K562 (cell line): Measurements from ENCODE around the gene PGGHG. TPM values are rescaled to one million over a fixed set of nuclear protein-coding genes. Genes with fewer than 3 reads are reported as not detected.

ENCODE experiments used
- ATAC-seq: fragments of 200-7000 bp; cut with Tn5 transposase; 3 replicates; pipeline ENCODE4 v1.9.1; 2020; ENCODE audit warnings: moderate library complexity
- BruUV-seq: library from RNA; stranded (reverse); fragments of 400-500 nt; replicated peaks from 2 replicates; lab custom pipeline; 2021; lab: Mats Ljungman, UMichigan
- CTCF ChIA-PET: fragments of 300-600 bp; formaldehyde crosslinking; extraction: SDS; loops from one replicate; lab custom pipeline; 2021; ENCODE audit warnings: low intra/inter-chr PET ratio; lab: Yijun Ruan, JAX
- POLR2A ChIA-PET: fragments of 300-600, 350-650 bp; sonication (Branson Sonifier 250); formaldehyde crosslinking; extraction: SDS; loops from one replicate; lab custom pipeline; 2021; ENCODE audit warnings: antibody characterized with exemption, inconsistent platforms; lab: Yijun Ruan, JAX
- DNase-seq, 4 experiments: peaks; one replicate each; pipeline versions ENCODE4 v3.0.0 to v3.0.0-alpha.2; 2011 to 2018; ENCODE audit warnings: low spot score in 3 of 4, mixed read lengths in 3 of 4; ENCODE audit errors: extremely low read depth in 1 of 4
- FAIRE-seq: peaks from 2 replicates; lab custom pipeline; 2011; peaks lifted over from hg19 to GRCh38; lab: Jason Lieb, UNC
- H2AFZ ChIP-seq: 2 replicates; pipeline ENCODE4 v1.6.0; 2011; ENCODE audit warnings: low read depth, low read length, control low read depth, inconsistent platforms
- H3K27ac ChIP-seq: fragments of 200-600 bp; 3 replicates; pipeline ENCODE4 v1.8.0; 2011; ENCODE audit warnings: low read depth, mild to moderate bottlenecking, control low read depth, inconsistent platforms, low read length, moderate library complexity, mixed read lengths; ENCODE audit errors: extremely low read depth
- H3K27me3 ChIP-seq, 2 experiments: fragments of 300-600 bp in 1 of 2; 2 replicates in 1 of 2; 3 replicates in 1 of 2; pipeline versions ENCODE4 v1.6.0 to v1.8.0; 2011; ENCODE audit warnings: inconsistent platforms in 2 of 2, low read length in 2 of 2, mild to moderate bottlenecking in 1 of 2, mixed read lengths in 1 of 2, moderate library complexity in 1 of 2; ENCODE audit not compliant: control insufficient read depth in 2 of 2, insufficient read depth in 2 of 2
- H3K36me3 ChIP-seq: fragments of 300-600 bp; 3 replicates; pipeline ENCODE4 v1.8.0; 2011; ENCODE audit warnings: mild to moderate bottlenecking, low read length, inconsistent platforms; ENCODE audit not compliant: control insufficient read depth, insufficient read depth
- H3K4me1 ChIP-seq, 2 experiments: fragments of 200-600 bp in 1 of 2; replicated peaks in 1 of 2; 2 replicates in 1 of 2; 3 replicates in 1 of 2; pipeline versions ENCODE4 v1.5.1 to v1.8.0; 2011; ENCODE audit warnings: inconsistent platforms in 2 of 2, low read length in 2 of 2, mild to moderate bottlenecking in 1 of 2, mixed read lengths in 1 of 2, moderate library complexity in 1 of 2; ENCODE audit not compliant: control insufficient read depth in 2 of 2, insufficient read depth in 2 of 2
- H3K4me2 ChIP-seq: 2 replicates; pipeline ENCODE4 v1.6.1; 2011; ENCODE audit warnings: low read length, control low read depth, inconsistent platforms, mixed read lengths; ENCODE audit not compliant: insufficient read depth
- H3K4me3 ChIP-seq: fragments of 200-600 bp; sonication (generic), shearing (Covaris generic); 2 replicates; pipeline ENCODE4 v1.5.1; 2016; ENCODE audit warnings: control low read depth, inconsistent platforms
- H3K79me2 ChIP-seq: fragments of 200-600 bp; 3 replicates; pipeline ENCODE4 v1.8.0; 2011; ENCODE audit warnings: low read length, inconsistent platforms; ENCODE audit not compliant: control insufficient read depth, insufficient read depth
- H3K9ac ChIP-seq, 2 experiments: 2 replicates each; pipeline versions ENCODE4 v1.6.0 to v1.6.1; 2011; ENCODE audit warnings: low read depth in 2 of 2, low read length in 2 of 2, control low read depth in 1 of 2, inconsistent platforms in 1 of 2, mild to moderate bottlenecking in 1 of 2, mixed read lengths in 1 of 2; ENCODE audit not compliant: insufficient read depth in 1 of 2
- H3K9me1 ChIP-seq: one replicate; pipeline ENCODE4 v1.6.0; 2011; ENCODE audit warnings: inconsistent platforms, mild to moderate bottlenecking, low read length, moderate library complexity; ENCODE audit not compliant: control insufficient read depth, insufficient read depth
- H3K9me3 ChIP-seq: replicated peaks from 2 replicates; pipeline ENCODE4 v1.5.1; 2011; ENCODE audit warnings: low read depth, low read length, inconsistent platforms; ENCODE audit not compliant: control insufficient read depth, insufficient read depth
- H4K20me1 ChIP-seq: replicated peaks from 2 replicates; pipeline ENCODE4 v1.6.1; 2011; ENCODE audit warnings: low read length, inconsistent platforms, mixed read lengths; ENCODE audit not compliant: control insufficient read depth, insufficient read depth
- CC2D1A ChIP-seq: fragments of 450-650 bp; IDR thresholded peaks from 2 replicates; pipeline ENCODE4 v1.6.1; 2017; ENCODE audit warnings: mild to moderate bottlenecking
- CCAR2 ChIP-seq: fragments of 200-400 bp; formaldehyde crosslinking; IDR thresholded peaks from 2 replicates; pipeline ENCODE4 v1.6.1; 2017; ENCODE audit warnings: mild to moderate bottlenecking, low read depth, low read length
- DMBX1 ChIP-seq: fragments of 250-450 bp; sonication (Bioruptor Pico); IDR thresholded peaks from 2 replicates; pipeline ENCODE4 v1.8.0; 2022; ENCODE audit warnings: inconsistent platforms, mild to moderate bottlenecking, moderate library complexity, borderline replicate concordance
- ETS2 ChIP-seq: IDR thresholded peaks from 2 replicates; pipeline ENCODE4 v1.6.1; 2016; ENCODE audit warnings: borderline replicate concordance, missing genetic modification characterization, mild to moderate bottlenecking, moderate library complexity, missing compliant biosample characterization; ENCODE audit not compliant: poor library complexity, severe bottlenecking
- KLF1 ChIP-seq: fragments of 450-650 bp; IDR thresholded peaks from 2 replicates; pipeline ENCODE4 v1.6.1; 2016; ENCODE audit warnings: missing genetic modification characterization, missing compliant biosample characterization
- PCBP2 ChIP-seq: fragments of 200-400 bp; formaldehyde crosslinking; IDR thresholded peaks from 2 replicates; pipeline ENCODE4 v1.6.1; 2018; ENCODE audit warnings: low read length, low read depth, mild to moderate bottlenecking, moderate library complexity; ENCODE audit not compliant: poor library complexity, severe bottlenecking
- PHF8 ChIP-seq: fragments of 200-600 bp; sonication (generic); IDR thresholded peaks from 2 replicates; pipeline ENCODE4 v1.6.1; 2012; ENCODE audit warnings: mixed run types, mild to moderate bottlenecking, inconsistent platforms, low read length, moderate library complexity, borderline replicate concordance
- RBM17 ChIP-seq: fragments of 200-400 bp; formaldehyde crosslinking; IDR thresholded peaks from 2 replicates; pipeline ENCODE4 v1.6.1; 2017; ENCODE audit warnings: low read depth, mild to moderate bottlenecking, low read length, borderline replicate concordance
- ZNF224 ChIP-seq: sonication (generic); formaldehyde crosslinking; IDR thresholded peaks from 2 replicates; pipeline ENCODE4 v1.8.0; 2022; ENCODE audit warnings: mild to moderate bottlenecking, missing genetic modification reagents
- WGBS: fragments of 100-300 bp; shearing (Covaris generic); methylation state at CpG from one replicate; pipeline ENCODE4 v1.1.6; 2016; ENCODE audit warnings: low coverage, mixed read lengths; ENCODE audit not compliant: insufficient coverage; ENCODE audit errors: missing lambda C conversion rate; 5-methylcytosine and 5-hydroxymethylcytosine counted together
- in situ Hi-C: fragments of 300-500 bp; cut with MboI; formaldehyde crosslinking; loops from 4 replicates; pipeline ENCODE4 v1.15.0; 2018; ENCODE audit warnings: inconsistent platforms, mixed read lengths
- intact Hi-C: fragments of 100-400 bp; cut with micrococcal nuclease; formaldehyde crosslinking; loops from 2 replicates; pipeline ENCODE4 v1.14.2; 2022
- polyA plus RNA-seq, 8 experiments: library from polyadenylated mRNA; depleted of rRNA in 4 of 8; stranded (reverse) in 5 of 8; unstranded in 3 of 8; fragments of >200 nt; fragmentation: Nextera tagmentation in 2 of 8; fragmentation: Illumina TruSeq in 1 of 8; extraction: Ambion mirVana in 2 of 8; extraction: Trizol in 1 of 8; gene quantifications; 2 replicates each; pipeline versions ENCODE4 v1.2.1 to v1.2.3, GENCODE V29; 2011 to 2014; ENCODE audit warnings: inconsistent platforms in 1 of 8, missing spikeins in 1 of 8
- total RNA-seq, 7 experiments: library from RNA; depleted of rRNA in 6 of 7; stranded (reverse); fragments of >200 nt in 6 of 7; fragmentation: Illumina TruSeq in 2 of 7; extraction: Trizol in 2 of 7; gene quantifications; 2 replicates each; pipeline versions ENCODE4 v1.2.1 to v1.2.3, GENCODE V29; 2011 to 2021; ENCODE audit warnings: low replicate concordance in 1 of 7
- TF ChIP-seq, protein P1 (sequence below): fragments of 200-800 bp; sonication (Bioruptor generic); IDR thresholded peaks from 2 replicates; pipeline ENCODE4 v1.6.1; 2017; ENCODE audit warnings: missing genetic modification characterization, missing compliant biosample characterization
- TF ChIP-seq, protein P2 (sequence below): sonication (generic); formaldehyde crosslinking; IDR thresholded peaks from 2 replicates; pipeline ENCODE4 v1.8.1; 2023; ENCODE audit warnings: mild to moderate bottlenecking, missing genetic modification reagents
- TF ChIP-seq, protein P3 (sequence below): fragments of 450-650 bp; formaldehyde crosslinking; IDR thresholded peaks from 2 replicates; pipeline ENCODE4 v1.4.0; 2020; ENCODE audit warnings: mild to moderate bottlenecking

Gene PGGHG
- total and polyA plus RNA-seq, 9 of the 15 experiments (the other 6 are each of a cell fraction or from before 2014, with no cell fraction given): 0.38 to 85.1 (median 18.1) TPM

DNA sequence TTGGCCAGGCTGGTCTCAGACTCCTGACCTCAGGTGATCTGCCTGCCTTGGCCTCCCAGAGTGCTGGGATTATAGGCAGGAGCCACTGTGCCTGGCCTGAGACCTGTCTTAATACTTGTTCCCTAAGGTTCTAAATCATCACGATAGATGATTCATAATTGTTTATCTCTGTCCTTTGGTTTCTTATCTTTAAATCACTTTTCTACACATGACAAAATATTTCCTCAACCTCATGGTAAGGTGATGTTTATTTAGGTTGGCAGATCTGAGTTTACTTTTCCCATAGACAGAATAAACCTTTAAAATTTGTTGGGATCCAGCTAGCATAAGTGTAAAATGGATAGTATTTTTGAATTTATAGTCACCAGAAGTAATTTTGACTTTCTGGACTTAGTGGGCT is 48.6 kb upstream of the PGGHG start:
- 68% methylated on average over 1 of the region's 1 CpG for WGBS
- intact Hi-C loops (no loop called here), in situ Hi-C loops (no loop called here)
- no peak for TF ChIP-seq ETS2 (tag)
- Histone ChIP-seq H3K27me3 (no peaks in the 10 kb centered on the region), H3K4me1 (peaks cover 13 to 15% of the 10 kb centered on the region in 2 experiments; a peak in 4 of 5 replicates), H4K20me1 (peaks cover 10% of the 10 kb centered on the region; the same call in 1 of the 2 replicates), H3K9me1 (no peaks in the 10 kb centered on the region), H3K36me3 (peaks cover 70% of the 10 kb centered on the region), H3K79me2 (peaks cover 67% of the 10 kb centered on the region), H3K9me3 (no peaks in the 10 kb centered on the region), H3K9ac (no peak overlapping the region), H2AFZ (no peak overlapping the region), H3K4me3 (no peak overlapping the region), H3K4me2 (no peak overlapping the region), H3K27ac (no peak overlapping the region)
- ATAC-seq (no peak), FAIRE-seq (no peak), DNase-seq (no peak)
- BruUV-seq: no TSS peak
- ChIA-PET POLR2A (no interaction called here), CTCF (no interaction called here)

DNA sequence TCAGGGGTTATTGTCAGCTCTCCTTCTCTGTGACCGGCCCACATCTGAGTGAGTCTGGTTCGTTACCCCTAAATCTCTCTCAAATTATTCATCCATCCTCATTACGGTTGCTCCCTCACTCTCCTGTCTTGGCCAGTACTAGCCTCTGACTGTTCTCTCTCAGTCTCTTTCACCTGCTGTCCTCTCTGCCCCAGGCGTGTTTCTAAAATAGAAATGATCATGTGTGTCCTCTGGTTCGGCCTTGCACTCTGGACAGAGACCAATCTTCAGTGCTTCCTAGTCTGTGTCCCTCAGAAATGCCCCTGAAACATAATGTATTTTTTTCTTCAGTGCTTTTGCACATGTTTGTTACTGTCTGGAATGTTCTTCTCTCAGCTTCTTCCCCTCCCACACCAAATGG is 47.3 kb upstream of the PGGHG start:
- Histone ChIP-seq H3K4me3 (no peak overlapping the region), H3K27ac (no peak overlapping the region; the same call in 2 of the 3 replicates), H3K79me2 (peaks cover 58% of the 10 kb centered on the region), H3K9me3 (no peaks in the 10 kb centered on the region), H3K4me1 (peaks cover 8 to 12% of the 10 kb centered on the region in 2 experiments; a peak in 4 of 5 replicates), H4K20me1 (peaks cover 10% of the 10 kb centered on the region; the same call in 1 of the 2 replicates), H3K27me3 (no peaks in the 10 kb centered on the region), H3K4me2 (no peak overlapping the region), H3K36me3 (peaks cover 84% of the 10 kb centered on the region), H3K9me1 (no peaks in the 10 kb centered on the region), H2AFZ (no peak overlapping the region), H3K9ac (no peak overlapping the region)
- intact Hi-C loops: no loop called here
- ChIA-PET POLR2A (interaction anchor here (1.3 kb wide), 1 partner anchor 100 kb away, joined by 3 read pairs; no protein-coding TSS in a partner anchor), CTCF (no interaction called here)
- in situ Hi-C loops: no loop called here
- FAIRE-seq (no peak), DNase-seq (no peak), ATAC-seq (no peak)
- 94% methylated on average over 5 of the region's 5 CpGs for WGBS
- no TSS peak for BruUV-seq
- TF ChIP-seq ZNF224 (CRISPR knock-in tag) (no peak), PCBP2 (no peak), CCAR2 (no peak), ETS2 (tag) (no peak), DMBX1 (no peak), KLF1 (tag) (no peak), CC2D1A (no peak), PHF8 (no peak), RBM17 (no peak)
- TF ChIP-seq, protein P1, sequence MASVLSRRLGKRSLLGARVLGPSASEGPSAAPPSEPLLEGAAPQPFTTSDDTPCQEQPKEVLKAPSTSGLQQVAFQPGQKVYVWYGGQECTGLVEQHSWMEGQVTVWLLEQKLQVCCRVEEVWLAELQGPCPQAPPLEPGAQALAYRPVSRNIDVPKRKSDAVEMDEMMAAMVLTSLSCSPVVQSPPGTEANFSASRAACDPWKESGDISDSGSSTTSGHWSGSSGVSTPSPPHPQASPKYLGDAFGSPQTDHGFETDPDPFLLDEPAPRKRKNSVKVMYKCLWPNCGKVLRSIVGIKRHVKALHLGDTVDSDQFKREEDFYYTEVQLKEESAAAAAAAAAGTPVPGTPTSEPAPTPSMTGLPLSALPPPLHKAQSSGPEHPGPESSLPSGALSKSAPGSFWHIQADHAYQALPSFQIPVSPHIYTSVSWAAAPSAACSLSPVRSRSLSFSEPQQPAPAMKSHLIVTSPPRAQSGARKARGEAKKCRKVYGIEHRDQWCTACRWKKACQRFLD (CRISPR knock-in tag): no peak
- TF ChIP-seq, protein P2, sequence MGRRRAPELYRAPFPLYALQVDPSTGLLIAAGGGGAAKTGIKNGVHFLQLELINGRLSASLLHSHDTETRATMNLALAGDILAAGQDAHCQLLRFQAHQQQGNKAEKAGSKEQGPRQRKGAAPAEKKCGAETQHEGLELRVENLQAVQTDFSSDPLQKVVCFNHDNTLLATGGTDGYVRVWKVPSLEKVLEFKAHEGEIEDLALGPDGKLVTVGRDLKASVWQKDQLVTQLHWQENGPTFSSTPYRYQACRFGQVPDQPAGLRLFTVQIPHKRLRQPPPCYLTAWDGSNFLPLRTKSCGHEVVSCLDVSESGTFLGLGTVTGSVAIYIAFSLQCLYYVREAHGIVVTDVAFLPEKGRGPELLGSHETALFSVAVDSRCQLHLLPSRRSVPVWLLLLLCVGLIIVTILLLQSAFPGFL: no peak
- TF ChIP-seq, protein P3, sequence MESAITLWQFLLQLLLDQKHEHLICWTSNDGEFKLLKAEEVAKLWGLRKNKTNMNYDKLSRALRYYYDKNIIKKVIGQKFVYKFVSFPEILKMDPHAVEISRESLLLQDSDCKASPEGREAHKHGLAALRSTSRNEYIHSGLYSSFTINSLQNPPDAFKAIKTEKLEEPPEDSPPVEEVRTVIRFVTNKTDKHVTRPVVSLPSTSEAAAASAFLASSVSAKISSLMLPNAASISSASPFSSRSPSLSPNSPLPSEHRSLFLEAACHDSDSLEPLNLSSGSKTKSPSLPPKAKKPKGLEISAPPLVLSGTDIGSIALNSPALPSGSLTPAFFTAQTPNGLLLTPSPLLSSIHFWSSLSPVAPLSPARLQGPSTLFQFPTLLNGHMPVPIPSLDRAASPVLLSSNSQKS (CRISPR knock-in tag): no peak
